Coronary artery (tissue), 2 donors: Measurements from ENCODE around the gene ZNF579.
"Not testable (repeated sequence)": the region's sequence is repeated elsewhere in the genome, so short reads cannot be mapped to it uniquely, and the experiment has no call there.

Source experiments
- DNase-seq: peaks from one replicate; pipeline ENCODE4 v3.0.0-alpha.2; 2017; ENCODE audit warnings: low spot score
- H3K27ac ChIP-seq, 2 donors: fragments of 200-600 bp; sonication (generic); one replicate each; pipeline ENCODE4 v1.5.1; 2016 to 2019
- H3K4me3 ChIP-seq: fragments of 200-600 bp; sonication (generic); 2 replicates; pipeline ENCODE4 v1.5.1; 2016; ENCODE audit warnings: mild to moderate bottlenecking, moderate library complexity
- CTCF ChIP-seq: fragments of 200-600 bp; sonication (generic); IDR thresholded peaks from one replicate; pipeline ENCODE4 v1.5.1; 2019; ENCODE audit warnings: antibody characterized with exemption

The ZNF579 gene

DNA sequence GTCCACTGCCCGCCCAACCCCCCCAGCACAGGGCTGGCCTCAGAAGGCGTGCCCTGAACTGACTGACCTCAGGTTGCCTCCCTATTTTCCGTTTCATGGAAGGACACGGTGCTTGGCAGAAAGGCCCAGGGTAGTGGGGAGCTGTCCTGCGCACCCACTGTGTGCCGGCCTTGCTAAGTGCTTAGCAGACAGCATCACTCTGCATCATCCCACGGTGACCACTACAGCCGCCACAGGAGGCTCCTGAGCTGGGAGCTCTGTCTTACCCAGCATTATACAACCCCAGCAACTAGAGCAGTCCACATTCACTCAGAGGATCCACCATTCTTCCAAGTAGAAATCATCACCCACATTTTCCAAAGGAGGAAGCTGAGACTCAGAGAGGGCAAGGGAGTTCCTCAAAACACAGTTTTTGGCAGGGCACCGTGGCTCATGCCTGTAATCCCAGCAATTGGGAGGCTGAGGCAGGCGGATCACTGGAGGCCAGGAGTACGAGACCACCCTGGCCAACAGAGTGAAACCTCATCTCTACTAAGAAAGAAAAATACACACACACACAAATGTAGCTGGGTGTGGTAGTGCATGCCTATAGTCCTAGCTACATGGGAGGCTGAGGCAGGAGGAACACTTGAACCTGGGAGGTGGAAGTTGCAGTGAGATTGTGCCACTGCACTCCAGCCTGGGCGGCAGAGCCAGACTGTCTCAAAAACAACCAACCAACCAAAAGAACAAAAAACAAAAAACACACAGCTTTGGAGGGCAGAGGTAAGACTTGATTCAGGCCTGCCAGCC, 45.3 kb downstream of the ZNF579 start:
- H3K4me3 ChIP-seq, result no peak overlapping the region
- TF ChIP-seq CTCF, result no peak
- no peak overlapping the region for H3K27ac ChIP-seq
- no peak for DNase-seq

GRCh38 chr19:55534280-55534679, 46.4 kb downstream of the ZNF579 start:
- DNase-seq, H3K4me3 ChIP-seq, H3K27ac ChIP-seq: not testable (repeated sequence)

- Histone ChIP-seq H3K4me3 (no peak overlapping the region), H3K27ac (no peak overlapping the region)
- TF ChIP-seq CTCF, result no peak
- no peak for DNase-seq
These were observed 49.7 kb downstream of the ZNF579 start for GRCh38 chr19:55530996-55531395.

- TF ChIP-seq CTCF, result no peak
- Histone ChIP-seq H3K27ac (no peak overlapping the region), H3K4me3 (no peak overlapping the region)
- DNase-seq, result no peak
These were observed 50.9 kb downstream of the ZNF579 start for GRCh38 chr19:55529636-55530234.

DNA sequence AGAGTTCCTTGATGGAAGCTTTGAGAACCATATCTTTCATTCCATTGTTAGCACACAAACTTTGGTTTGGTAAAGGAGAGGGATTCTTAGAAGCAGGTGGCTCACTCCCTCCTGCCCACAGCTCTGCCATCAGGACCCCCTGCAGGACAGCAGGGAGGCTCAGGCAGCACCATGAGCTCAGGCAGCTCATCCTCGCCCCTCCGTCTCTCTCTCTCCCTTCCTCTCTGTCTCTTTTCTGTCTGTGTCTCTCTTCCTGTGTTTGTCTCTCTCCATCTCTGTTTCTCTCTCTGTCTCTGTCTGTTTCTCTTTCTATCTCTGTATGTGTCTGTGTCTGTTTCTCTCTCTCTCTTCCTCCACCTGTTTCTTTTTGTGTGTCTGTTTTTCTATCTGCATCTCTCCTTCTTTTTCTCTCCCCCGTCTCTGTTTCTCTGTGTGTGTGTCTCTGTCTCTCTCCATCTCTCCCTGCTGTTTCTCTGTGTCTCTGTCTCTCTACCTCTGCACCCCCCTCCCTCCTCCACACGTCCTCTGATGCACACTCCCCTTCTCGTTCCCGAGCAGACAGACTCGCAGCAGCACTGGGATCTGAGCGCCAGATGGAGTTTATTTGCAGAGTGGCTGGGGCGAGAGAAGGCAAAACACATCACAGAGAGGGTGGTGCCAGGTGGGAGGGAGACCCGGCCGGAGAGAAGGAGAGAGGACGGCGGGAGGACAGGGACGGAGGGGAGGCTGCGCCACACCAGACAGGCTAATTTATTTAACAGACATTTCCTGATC, 52.4 kb downstream of the ZNF579 start:
- Histone ChIP-seq H3K27ac (no peak overlapping the region), H3K4me3 (no peak overlapping the region)
- no peak for DNase-seq
- TF ChIP-seq CTCF, result no peak

GRCh38 chr19:55527197-55528029, 53.2 kb downstream of the ZNF579 start:
- Histone ChIP-seq H3K4me3 (no peak overlapping the region), H3K27ac (no peak overlapping the region)
- no peak for TF ChIP-seq CTCF
- no peak for DNase-seq
